DOHH2 (cell line): ENCODE data around the gene CCNA1.

Experiments
- H3F3A ChIP-seq: fragments of 200-600 bp; sonication (generic), shearing (Covaris generic); 2 replicates; pipeline ENCODE4 v1.6.0; 2016; ENCODE audit warnings: antibody characterized with exemption, mild to moderate bottlenecking; ENCODE audit not compliant: control insufficient read depth, insufficient read depth
- H3K27ac ChIP-seq: fragments of 200-600 bp; sonication (generic); 2 replicates; pipeline ENCODE4 v1.5.1; 2014; ENCODE audit warnings: low read depth, mild to moderate bottlenecking, low read length, moderate library complexity
- H3K27me3 ChIP-seq: fragments of 200-600 bp; sonication (generic); 2 replicates; pipeline ENCODE4 v1.6.1; 2014; ENCODE audit warnings: mild to moderate bottlenecking, low read length, mixed read lengths; ENCODE audit not compliant: control insufficient read depth
- H3K36me3 ChIP-seq: fragments of 200-600 bp; sonication (generic); 2 replicates; pipeline ENCODE4 v1.6.1; 2014; ENCODE audit warnings: mild to moderate bottlenecking, low read length, moderate library complexity, mixed read lengths; ENCODE audit not compliant: control insufficient read depth
- H3K4me1 ChIP-seq: fragments of 200-600 bp; sonication (generic); 2 replicates; pipeline ENCODE4 v1.6.1; 2014; ENCODE audit warnings: mild to moderate bottlenecking, low read length, mixed read lengths; ENCODE audit not compliant: control insufficient read depth
- H3K4me2 ChIP-seq: fragments of 200-600 bp; sonication (generic); 2 replicates; pipeline ENCODE4 v1.6.0; 2014; ENCODE audit warnings: mild to moderate bottlenecking, low read length, moderate library complexity
- H3K4me3 ChIP-seq: fragments of 200-600 bp; sonication (generic); 2 replicates; pipeline ENCODE4 v1.5.1; 2014; ENCODE audit warnings: mild to moderate bottlenecking, low read length, mixed read lengths
- H3K79me2 ChIP-seq: fragments of 200-600 bp; sonication (generic); 2 replicates; pipeline ENCODE4 v1.6.1; 2014; ENCODE audit warnings: mild to moderate bottlenecking, low read length, mixed read lengths; ENCODE audit not compliant: control insufficient read depth
- H3K9me2 ChIP-seq: fragments of 200-600 bp; sonication (generic); replicated peaks from 2 replicates; pipeline ENCODE4 v1.6.1; 2014; ENCODE audit warnings: mild to moderate bottlenecking, low read length, mixed read lengths; ENCODE audit not compliant: control insufficient read depth
- H3K9me3 ChIP-seq: fragments of 200-600 bp; sonication (generic); 2 replicates; pipeline ENCODE4 v1.6.1; 2014; ENCODE audit warnings: antibody characterized with exemption, low read length, mixed read lengths; ENCODE audit not compliant: control insufficient read depth, insufficient read depth
- H4K20me1 ChIP-seq: fragments of 200-600 bp; sonication (generic); 2 replicates; pipeline ENCODE4 v1.6.0; 2014; ENCODE audit warnings: low read depth, mild to moderate bottlenecking, antibody characterized with exemption, low read length, moderate library complexity; ENCODE audit not compliant: control insufficient read depth, insufficient read depth
- EZH2phosphoT487 ChIP-seq: fragments of 200-600 bp; sonication (generic); IDR thresholded peaks from 2 replicates; pipeline ENCODE4 v1.6.1; 2017; ENCODE audit warnings: borderline replicate concordance, mild to moderate bottlenecking, antibody characterized with exemption, low read length, moderate library complexity, mixed read lengths
- TF ChIP-seq, protein P1 (sequence below): fragments of 200-600 bp; sonication (generic); IDR thresholded peaks from one replicate; pipeline ENCODE4 v1.5.1; 2014; ENCODE audit warnings: antibody characterized with exemption, mild to moderate bottlenecking, low read depth, low read length; ENCODE audit not compliant: poor library complexity, severe bottlenecking

CCNA1 gene

DNA sequence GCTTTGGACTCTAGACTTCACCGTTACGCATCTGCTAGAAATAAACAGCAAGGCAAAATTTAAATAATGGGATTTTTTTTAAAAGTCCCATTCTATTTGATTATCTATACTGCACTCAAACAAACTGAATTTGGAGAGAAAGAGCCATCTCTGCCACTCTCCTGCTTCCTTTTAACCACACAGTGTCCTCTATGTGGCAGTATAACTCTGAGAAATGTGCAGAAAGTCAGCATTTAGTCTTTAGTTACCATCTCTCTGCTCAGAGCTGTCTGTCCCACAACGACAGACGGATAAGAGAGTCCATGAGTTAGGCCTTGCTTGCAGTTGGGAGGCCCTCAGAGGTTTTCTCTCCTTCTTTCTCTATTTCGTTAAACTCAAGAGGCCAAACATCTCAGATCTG is 21.2 kb downstream of the CCNA1 start:
- Histone ChIP-seq H3K4me1 (no peaks in the 10 kb centered on the region), H3K4me2 (no peak overlapping the region), H3K79me2 (no peaks in the 10 kb centered on the region), H3K27ac (no peak overlapping the region), H3K9me3 (no peaks in the 10 kb centered on the region), H3K9me2 (no peaks in the 10 kb centered on the region), H3K36me3 (no peaks in the 10 kb centered on the region), H3K27me3 (0 out of 2 replicates have a peak, but pooled peaks cover 3% of the 10 kb centered on the region), H4K20me1 (no peaks in the 10 kb centered on the region), H3K4me3 (no peak overlapping the region), H3F3A (no peaks in the 10 kb centered on the region)
- TF ChIP-seq EZH2phosphoT487, result no peak
- TF ChIP-seq, protein P1, sequence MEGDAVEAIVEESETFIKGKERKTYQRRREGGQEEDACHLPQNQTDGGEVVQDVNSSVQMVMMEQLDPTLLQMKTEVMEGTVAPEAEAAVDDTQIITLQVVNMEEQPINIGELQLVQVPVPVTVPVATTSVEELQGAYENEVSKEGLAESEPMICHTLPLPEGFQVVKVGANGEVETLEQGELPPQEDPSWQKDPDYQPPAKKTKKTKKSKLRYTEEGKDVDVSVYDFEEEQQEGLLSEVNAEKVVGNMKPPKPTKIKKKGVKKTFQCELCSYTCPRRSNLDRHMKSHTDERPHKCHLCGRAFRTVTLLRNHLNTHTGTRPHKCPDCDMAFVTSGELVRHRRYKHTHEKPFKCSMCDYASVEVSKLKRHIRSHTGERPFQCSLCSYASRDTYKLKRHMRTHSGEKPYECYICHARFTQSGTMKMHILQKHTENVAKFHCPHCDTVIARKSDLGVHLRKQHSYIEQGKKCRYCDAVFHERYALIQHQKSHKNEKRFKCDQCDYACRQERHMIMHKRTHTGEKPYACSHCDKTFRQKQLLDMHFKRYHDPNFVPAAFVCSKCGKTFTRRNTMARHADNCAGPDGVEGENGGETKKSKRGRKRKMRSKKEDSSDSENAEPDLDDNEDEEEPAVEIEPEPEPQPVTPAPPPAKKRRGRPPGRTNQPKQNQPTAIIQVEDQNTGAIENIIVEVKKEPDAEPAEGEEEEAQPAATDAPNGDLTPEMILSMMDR, result peak; percentile 69

DNA sequence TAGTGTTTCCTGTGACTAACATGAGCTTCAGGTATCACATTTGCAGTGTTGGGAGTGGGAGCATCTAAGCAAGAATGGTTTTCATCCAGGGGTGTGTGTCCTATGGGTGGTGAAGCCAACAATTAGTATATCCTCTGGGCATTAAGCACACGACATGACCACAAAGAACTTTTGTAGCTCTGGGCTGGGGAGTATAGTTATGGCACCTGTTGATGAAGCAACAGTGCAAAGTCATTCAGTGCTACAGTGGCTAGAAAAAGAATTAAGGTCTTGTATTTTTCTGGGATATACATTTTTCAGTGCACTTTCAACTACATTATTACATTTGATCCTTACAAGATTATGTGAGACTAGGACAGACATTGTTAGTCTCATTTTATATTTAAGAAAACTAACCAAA is 21.8 kb downstream of the CCNA1 start:
- H3K4me1 ChIP-seq, result no peaks in the 10 kb centered on the region

GRCh38 chr13:36454987-36455386 is 22.7 kb downstream of the CCNA1 start:
- Histone ChIP-seq H3K36me3 (no peaks in the 10 kb centered on the region), H3K4me2 (no peak overlapping the region), H3K9me2 (no peaks in the 10 kb centered on the region), H3K27ac (no peak overlapping the region), H3K27me3 (0 out of 2 replicates have a peak, but pooled peaks cover 3% of the 10 kb centered on the region), H3K79me2 (no peaks in the 10 kb centered on the region), H3K9me3 (no peaks in the 10 kb centered on the region), H3K4me1 (no peaks in the 10 kb centered on the region), H4K20me1 (no peaks in the 10 kb centered on the region), H3K4me3 (no peak overlapping the region), H3F3A (no peaks in the 10 kb centered on the region)
- no peak for TF ChIP-seq EZH2phosphoT487
- TF ChIP-seq, protein P1, result no peak

More for the DNA sequence above, 21.8 kb downstream of the CCNA1 start:
- Histone ChIP-seq H3K4me3 (no peak overlapping the region), H3K79me2 (no peaks in the 10 kb centered on the region), H3K36me3 (no peaks in the 10 kb centered on the region), H3K27ac (no peak overlapping the region), H3K4me2 (no peak overlapping the region), H4K20me1 (no peaks in the 10 kb centered on the region), H3K9me3 (no peaks in the 10 kb centered on the region), H3K9me2 (no peaks in the 10 kb centered on the region), H3K27me3 (0 out of 2 replicates have a peak, but pooled peaks cover 3% of the 10 kb centered on the region), H3F3A (no peaks in the 10 kb centered on the region)
- TF ChIP-seq, protein P1, result no peak
- TF ChIP-seq EZH2phosphoT487, result no peak

DNA sequence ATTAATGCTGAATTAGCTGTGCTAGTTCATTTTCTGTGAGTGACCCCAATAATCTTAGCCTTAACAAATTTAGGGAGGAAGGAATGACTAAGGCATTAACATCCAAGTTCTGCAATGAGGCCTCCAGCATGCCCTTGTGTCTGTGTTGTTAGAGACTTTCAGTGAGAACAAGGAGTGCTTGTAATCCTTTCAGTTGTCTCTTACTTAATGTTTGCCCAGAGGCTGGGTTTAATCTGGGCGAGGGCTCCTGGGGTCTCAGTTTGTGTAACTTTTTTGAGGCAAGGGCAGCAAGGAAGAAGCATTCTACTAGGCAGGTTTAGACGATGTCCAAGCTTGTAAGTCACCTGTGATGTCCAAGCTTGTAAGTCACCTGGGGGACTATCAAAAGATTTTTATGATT is 24.3 kb downstream of the CCNA1 start:
- H3K4me2 ChIP-seq, result no peak overlapping the region
- no peak overlapping the region for H3K27ac ChIP-seq
- H3K4me3 ChIP-seq, result no peak overlapping the region
- H3K9me3 ChIP-seq, result no peaks in the 10 kb centered on the region
- TF ChIP-seq, protein P1, result no peak
- no peak for TF ChIP-seq EZH2phosphoT487
- H3K27me3 ChIP-seq, result no peaks in the 10 kb centered on the region
- H3K36me3 ChIP-seq, result no peaks in the 10 kb centered on the region
- no peaks in the 10 kb centered on the region for H3K9me2 ChIP-seq
- H3K4me1 ChIP-seq, result peaks cover 10% of the 10 kb centered on the region
- H3K79me2 ChIP-seq, result no peaks in the 10 kb centered on the region
- no peaks in the 10 kb centered on the region for H4K20me1 ChIP-seq
- no peaks in the 10 kb centered on the region for H3F3A ChIP-seq
